Adrenal gland (tissue), 12 donors: ENCODE measurements around the gene GRIK1. TPM values are rescaled to one million over a fixed set of nuclear protein-coding genes. Genes with fewer than 3 reads are reported as not detected.

ENCODE experiments used
- DNase-seq, 7 donors: peaks; one replicate each; pipeline ENCODE4 v3.0.0-alpha.2; 2019 to 2020
- H3K27ac ChIP-seq, 5 donors: fragments of 200-600 bp; sonication (generic) in 4 of 5; 1 replicate in 3 of 5; 2 replicates in 2 of 5; pipeline versions ENCODE4 v1.5.1 to v1.8.0; 2016 to 2020; ENCODE audit warnings: mild to moderate bottlenecking in 1 of 5
- H3K27me3 ChIP-seq: fragments of 200-600 bp; 2 replicates; pipeline ENCODE4 v1.8.0; 2021
- H3K36me3 ChIP-seq, 2 donors: fragments of 200-600 bp; replicated peaks in 1 of 2; 1 replicate in 1 of 2; 2 replicates in 1 of 2; pipeline versions ENCODE4 v1.5.1 to v1.8.0; 2018 to 2022
- H3K4me1 ChIP-seq, 2 donors: fragments of 200-600 bp; replicated peaks in 1 of 2; 1 replicate in 1 of 2; 2 replicates in 1 of 2; pipeline versions ENCODE4 v1.5.1 to v1.8.0; 2018 to 2021
- H3K4me3 ChIP-seq, 4 donors: fragments of 200-600 bp; sonication (generic) in 3 of 4; one replicate each; pipeline ENCODE4 v1.5.1; 2016 to 2018
- H3K9me3 ChIP-seq, 3 donors: fragments of 200-600 bp; sonication (generic) in 1 of 3; replicated peaks in 1 of 3; 1 replicate in 2 of 3; 2 replicates in 1 of 3; pipeline versions ENCODE4 v1.5.1 to v1.8.0; 2016 to 2021
- CTCF ChIP-seq, 6 experiments: fragments of 450-650 bp in 4 of 6; fragments of 200-600 bp in 2 of 6; sonication (generic) in 1 of 6; IDR thresholded peaks; 1 replicate in 5 of 6; 2 replicates in 1 of 6; pipeline versions ENCODE4 v1.5.1 to v1.8.0; 2016 to 2021; ENCODE audit warnings: antibody characterized with exemption in 6 of 6, mild to moderate bottlenecking in 2 of 6, moderate library complexity in 1 of 6
- POLR2A ChIP-seq, 2 donors: fragments of 450-650 bp; IDR thresholded peaks; one replicate each; pipeline ENCODE4 v1.6.1; 2017; ENCODE audit warnings: antibody characterized with exemption in 2 of 2, mild to moderate bottlenecking in 2 of 2, moderate library complexity in 1 of 2
- WGBS, 4 donors: extraction: QIAGEN DNeasy Blood & Tissue Kit in 2 of 4; methylation state at CpG; one replicate each; pipeline versions ENCODE4 v1.1.5 to v1.1.7; 2013 to 2017; 5-methylcytosine and 5-hydroxymethylcytosine counted together
- intact Hi-C, 2 donors: fragments of 100-400 bp; cut with DNase I; formaldehyde crosslinking; loops; one replicate each; pipeline versions ENCODE4 v1.14.1 to v1.15.0; 2022 to 2023
- polyA plus RNA-seq, 3 donors: library from polyadenylated mRNA; stranded (reverse); fragments of 200-250 nt in 2 of 3; fragments of 350-450 nt in 1 of 3; fragmentation: Illumina TruSeq in 1 of 3; extraction: RNeasy Lipid Tissue Mini Kit (QIAGEN cat#74804) in 1 of 3; gene quantifications; one replicate each; pipeline ENCODE4 v1.2.3, GENCODE V29; 2013 to 2014
- total RNA-seq, 9 donors: library from RNA; depleted of rRNA in 4 of 9; stranded (reverse); fragments of >200 nt in 4 of 9; fragments of 120-200 nt in 1 of 9; fragmentation: NEBNext Ultra II Directional in 1 of 9; extraction: Animal tissue kit (Norgen Biotek cat#: 25700) in 1 of 9; gene quantifications; one replicate each; pipeline versions ENCODE4 v1.1.0 to v1.2.4, GENCODE V29; 2013 to 2023
- donor health status: healthy with polysubstance abuse.
- donor health status: Bipolar disorder and iron deficiency.
- donor health status: DM: yes; HTN: yes; CAD: no.
- donor health status: DM: no; HTN: no; CAD: no.
- donor health status: DM: no; HTN: no; CAD: no.
- donor health status: DM: yes; HTN: yes; CAD: no.

The GRIK1 gene
- total and polyA plus RNA-seq, 12 donors = 0.23 to 47.4 (median 8.1) TPM; not detected in 3

DNA sequence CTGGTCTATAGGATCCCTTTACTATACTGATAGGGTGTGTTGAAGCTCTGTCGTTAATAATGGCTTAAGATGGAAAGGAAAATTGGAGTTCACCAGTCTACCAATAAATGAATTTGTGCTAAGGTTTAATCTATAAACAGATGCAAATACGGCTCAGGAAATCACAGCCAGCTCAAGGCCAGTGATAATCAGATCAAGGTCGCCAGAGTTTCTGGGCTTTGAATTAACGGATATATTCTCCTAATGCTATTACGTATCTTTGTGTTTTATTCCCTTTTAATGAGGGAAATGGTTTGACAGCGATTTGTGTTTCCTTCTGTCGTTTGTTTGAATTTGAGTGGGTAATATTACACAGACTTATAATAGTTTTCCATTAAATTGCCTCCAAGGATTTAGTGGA lies 361.5 kb downstream of the GRIK1 start:
- Histone ChIP-seq H3K27ac (no peak overlapping the region), H3K27me3 (no peaks in the 10 kb centered on the region), H3K4me1 (no peaks in the 10 kb centered on the region), H3K36me3 (no peaks in the 10 kb centered on the region), H3K9me3 (no peaks in the 10 kb centered on the region), H3K4me3 (no peak overlapping the region)
- 45 to 57% (median 51%) methylated on average over 7 of the region's 7 CpGs for WGBS, 4 donors
- intact Hi-C loops = no loop called here
- TF ChIP-seq POLR2A (IDR thresholded peaks at IDR 0.05) (no peak), CTCF (IDR thresholded peaks at IDR 0.05) (no peak)
- no peak for DNase-seq

DNA sequence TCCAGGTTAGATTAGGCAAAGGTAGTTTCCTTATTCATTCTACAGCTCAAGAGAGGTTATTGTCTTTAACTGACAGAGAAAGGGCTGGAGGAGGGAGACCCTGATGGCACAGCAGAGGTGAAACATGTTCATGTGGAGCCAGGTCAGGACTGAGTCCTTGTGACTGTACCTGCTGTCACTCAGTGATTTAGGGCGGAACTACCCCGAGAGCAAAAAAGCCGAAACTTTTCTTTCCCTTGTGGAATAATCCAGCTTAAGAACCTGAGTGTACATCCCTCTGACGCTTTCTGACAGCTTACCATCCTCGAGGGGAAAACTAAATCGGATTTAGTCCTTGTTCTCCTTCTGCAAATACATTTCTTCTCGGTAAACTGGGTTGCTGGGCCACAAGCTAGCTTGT lies 367.8 kb downstream of the GRIK1 start:
- no peak overlapping the region for H3K27ac ChIP-seq

GRCh38 chr21:29568020-29568697 lies 371.6 kb downstream of the GRIK1 start:
- TF ChIP-seq CTCF (IDR thresholded peaks at IDR 0.05) = no peak
- no peak for TF ChIP-seq POLR2A (IDR thresholded peaks at IDR 0.05)
- Histone ChIP-seq H3K4me1 (no peaks in the 10 kb centered on the region), H3K36me3 (no peaks in the 10 kb centered on the region), H3K27ac (no peak overlapping the region), H3K27me3 (no peaks in the 10 kb centered on the region), H3K9me3 (no peaks in the 10 kb centered on the region), H3K4me3 (no peak overlapping the region)
- 82 to 97% (median 89%) methylated on average over 1 of the region's 1 CpG for WGBS, 4 donors
- no peak for DNase-seq
- intact Hi-C loops = no loop called here

More for the DNA sequence above, 367.8 kb downstream of the GRIK1 start:
- TF ChIP-seq CTCF (IDR thresholded peaks at IDR 0.05) (no peak), POLR2A (IDR thresholded peaks at IDR 0.05) (no peak)
- no peaks in the 10 kb centered on the region for H3K27me3 ChIP-seq
- no peak overlapping the region for H3K4me3 ChIP-seq
- DNase-seq = no peak
- intact Hi-C loops = no loop called here
- no peaks in the 10 kb centered on the region for H3K4me1 ChIP-seq
- no peaks in the 10 kb centered on the region for H3K9me3 ChIP-seq
- H3K36me3 ChIP-seq = no peaks in the 10 kb centered on the region
- WGBS, 4 donors = 81 to 91% (median 88%) methylated on average over 7 of the region's 7 CpGs

DNA sequence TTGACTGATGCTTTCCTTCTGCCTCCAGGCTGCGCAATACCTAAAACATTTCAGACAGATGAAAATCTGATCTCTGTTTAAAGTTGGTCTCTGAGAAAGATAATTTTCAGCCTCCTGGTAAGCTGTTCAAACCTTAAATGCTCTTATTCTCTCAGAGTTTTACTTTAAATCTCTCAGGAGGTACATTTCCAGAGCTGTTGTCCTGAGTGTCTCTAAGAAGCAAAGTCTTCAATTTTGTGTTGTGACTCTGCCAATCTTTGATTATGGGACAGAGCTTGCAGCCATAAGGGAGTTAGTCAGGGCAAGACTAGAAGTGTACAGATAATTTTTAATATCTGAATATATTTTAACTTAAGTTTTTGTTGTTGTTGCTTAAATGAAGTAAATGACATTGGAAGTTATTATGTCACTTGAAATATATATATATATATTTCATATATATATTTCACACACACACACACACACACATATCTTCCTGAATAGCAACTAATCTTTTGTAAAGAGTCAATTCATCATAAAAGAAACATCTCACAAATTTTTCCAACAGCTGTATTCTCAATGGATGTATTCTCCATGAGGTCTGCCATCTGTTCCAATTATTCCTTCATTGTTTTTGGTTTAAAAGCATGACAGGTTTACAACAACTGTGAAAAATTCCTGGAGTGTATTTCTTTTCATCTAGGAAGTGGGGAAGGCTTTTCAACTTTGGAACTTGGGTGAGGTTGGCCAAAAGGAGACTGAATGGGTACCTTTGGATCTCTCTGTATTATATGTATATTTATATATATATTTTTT lies 381.7 kb downstream of the GRIK1 start:
- no peaks in the 10 kb centered on the region for H3K27me3 ChIP-seq
- 83 to 100% (median 99%) methylated on average over 1 of the region's 1 CpG for WGBS, 4 donors
- no peaks in the 10 kb centered on the region for H3K36me3 ChIP-seq
- no peak overlapping the region for H3K4me3 ChIP-seq
- no peaks in the 10 kb centered on the region for H3K9me3 ChIP-seq
- TF ChIP-seq CTCF (IDR thresholded peaks at IDR 0.05) (no peak), POLR2A (IDR thresholded peaks at IDR 0.05) (no peak)
- no peak for DNase-seq
- intact Hi-C loops = no loop called here
- no peaks in the 10 kb centered on the region for H3K4me1 ChIP-seq
- no peak overlapping the region for H3K27ac ChIP-seq
